Epidermal melanocyte (primary cell): ENCODE measurements around the gene TESMIN.

ENCODE experiments used
- DNase-seq: peaks from one replicate; pipeline ENCODE4 v3.0.0; 2011; ENCODE audit warnings: low spot score; ENCODE audit not compliant: insufficient read length

Gene TESMIN

GRCh38 chr11:68714060-68714856, 37.1 kb downstream of the TESMIN start:
- DNase-seq = no peak

- no peak for DNase-seq
These were observed 40.2 kb downstream of the TESMIN start for GRCh38 chr11:68711114-68711513.

GRCh38 chr11:68710409-68710808, 40.9 kb downstream of the TESMIN start:
- DNase-seq = no peak

GRCh38 chr11:68709062-68709461, 42.3 kb downstream of the TESMIN start:
- DNase-seq = no peak

GRCh38 chr11:68707527-68707926, 43.8 kb downstream of the TESMIN start:
- no peak for DNase-seq

GRCh38 chr11:68704887-68705286, 46.4 kb downstream of the TESMIN start:
- peak; percentile 10 for DNase-seq

- DNase-seq = no peak
These were observed 52.3 kb downstream of the TESMIN start for GRCh38 chr11:68698993-68699392.

- no peak for DNase-seq
These were observed 55.8 kb downstream of the TESMIN start for GRCh38 chr11:68695531-68695930.

- no peak for DNase-seq
These were observed 56.7 kb downstream of the TESMIN start for GRCh38 chr11:68694431-68695297.

GRCh38 chr11:68693484-68693882, 57.8 kb downstream of the TESMIN start:
- no peak for DNase-seq

GRCh38 chr11:68692871-68693483, 58.3 kb downstream of the TESMIN start:
- DNase-seq = no peak

- no peak for DNase-seq
These were observed 59.2 kb downstream of the TESMIN start for GRCh38 chr11:68692115-68692514.

- DNase-seq = no peak
These were observed 59.9 kb downstream of the TESMIN start for GRCh38 chr11:68691402-68691784.

GRCh38 chr11:68690671-68691401, 60.5 kb downstream of the TESMIN start:
- DNase-seq = no peak

GRCh38 chr11:68689737-68690625, 61.3 kb downstream of the TESMIN start:
- no peak for DNase-seq

GRCh38 chr11:68688881-68689280, 62.4 kb downstream of the TESMIN start:
- no peak for DNase-seq

GRCh38 chr11:68687986-68688385, 63.3 kb downstream of the TESMIN start:
- no peak for DNase-seq

- no peak for DNase-seq
These were observed 64.0 kb downstream of the TESMIN start for GRCh38 chr11:68687311-68687710.

- DNase-seq = no peak
These were observed 64.8 kb downstream of the TESMIN start for GRCh38 chr11:68686486-68686885.

- DNase-seq = no peak
These were observed 65.5 kb downstream of the TESMIN start for GRCh38 chr11:68685656-68686380.
